ENCODE measurements around the gene HIRIP3. TPM values are rescaled to one million over a fixed set of nuclear protein-coding genes. Genes with fewer than 3 reads are reported as not detected.

Gene HIRIP3
- total and polyA plus RNA-seq, 2 experiments from 2014 or later = 10.4 to 18.5 TPM

DNA sequence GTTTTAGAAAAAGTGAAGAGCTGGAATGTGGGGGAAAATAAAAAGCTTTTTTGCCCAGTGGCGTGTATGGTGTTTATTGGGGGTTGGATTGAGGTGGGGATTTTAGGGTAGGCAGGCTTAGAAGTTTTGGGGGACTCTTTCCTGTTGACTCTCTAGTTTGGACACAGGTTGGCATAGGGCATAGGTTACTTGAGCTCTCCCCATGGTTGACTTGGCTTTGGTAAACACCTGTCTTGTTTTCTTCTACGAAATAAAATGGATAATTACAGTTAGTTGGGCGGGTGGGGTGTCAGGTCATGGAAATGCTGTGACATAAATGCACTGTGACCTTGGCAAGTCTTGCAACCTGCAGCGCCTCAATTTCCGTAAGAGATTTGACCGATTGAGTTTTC is 22.4 kb downstream of the HIRIP3 start:
- H2AFZ ChIP-seq = no peak overlapping the region
- no peak overlapping the region for H3K27ac Mint-ChIP-seq
- H3K36me3 ChIP-seq (ENCODE audit: insufficient read depth) = peaks cover 14% of the 10 kb centered on the region
- H3K4me3 ChIP-seq = no peak overlapping the region
- H3K27me3 ChIP-seq (ENCODE audit: insufficient read depth) = peaks cover 16% of the 10 kb centered on the region
- H3K79me2 ChIP-seq (replicated peaks; ENCODE audit: insufficient read depth) = peaks cover 37% of the 10 kb centered on the region
- peaks cover 21% of the 10 kb centered on the region for H3K9me3 Mint-ChIP-seq
- no peak for DNase-seq (ENCODE audit: low spot score)
- no peak for ATAC-seq
- H3K4me1 ChIP-seq (ENCODE audit: insufficient read depth) = peaks cover 27% of the 10 kb centered on the region
- H3K36me3 Mint-ChIP-seq (ENCODE audit: low read depth) = peaks cover 41% of the 10 kb centered on the region
- no peak for TF ChIP-seq NANOG (IDR thresholded peaks at IDR 0.05; ENCODE audit: borderline replicate concordance)
- no peak for TF ChIP-seq ETS1 (IDR thresholded peaks at IDR 0.05)
- TF ChIP-seq ZNF114 (CRISPR knock-in tag; IDR thresholded peaks at IDR 0.05) = no peak
- TF ChIP-seq STAT1 (IDR thresholded peaks at IDR 0.05; ENCODE audit: unreplicated experiment) = no peak
- TF ChIP-seq, protein P1, sequence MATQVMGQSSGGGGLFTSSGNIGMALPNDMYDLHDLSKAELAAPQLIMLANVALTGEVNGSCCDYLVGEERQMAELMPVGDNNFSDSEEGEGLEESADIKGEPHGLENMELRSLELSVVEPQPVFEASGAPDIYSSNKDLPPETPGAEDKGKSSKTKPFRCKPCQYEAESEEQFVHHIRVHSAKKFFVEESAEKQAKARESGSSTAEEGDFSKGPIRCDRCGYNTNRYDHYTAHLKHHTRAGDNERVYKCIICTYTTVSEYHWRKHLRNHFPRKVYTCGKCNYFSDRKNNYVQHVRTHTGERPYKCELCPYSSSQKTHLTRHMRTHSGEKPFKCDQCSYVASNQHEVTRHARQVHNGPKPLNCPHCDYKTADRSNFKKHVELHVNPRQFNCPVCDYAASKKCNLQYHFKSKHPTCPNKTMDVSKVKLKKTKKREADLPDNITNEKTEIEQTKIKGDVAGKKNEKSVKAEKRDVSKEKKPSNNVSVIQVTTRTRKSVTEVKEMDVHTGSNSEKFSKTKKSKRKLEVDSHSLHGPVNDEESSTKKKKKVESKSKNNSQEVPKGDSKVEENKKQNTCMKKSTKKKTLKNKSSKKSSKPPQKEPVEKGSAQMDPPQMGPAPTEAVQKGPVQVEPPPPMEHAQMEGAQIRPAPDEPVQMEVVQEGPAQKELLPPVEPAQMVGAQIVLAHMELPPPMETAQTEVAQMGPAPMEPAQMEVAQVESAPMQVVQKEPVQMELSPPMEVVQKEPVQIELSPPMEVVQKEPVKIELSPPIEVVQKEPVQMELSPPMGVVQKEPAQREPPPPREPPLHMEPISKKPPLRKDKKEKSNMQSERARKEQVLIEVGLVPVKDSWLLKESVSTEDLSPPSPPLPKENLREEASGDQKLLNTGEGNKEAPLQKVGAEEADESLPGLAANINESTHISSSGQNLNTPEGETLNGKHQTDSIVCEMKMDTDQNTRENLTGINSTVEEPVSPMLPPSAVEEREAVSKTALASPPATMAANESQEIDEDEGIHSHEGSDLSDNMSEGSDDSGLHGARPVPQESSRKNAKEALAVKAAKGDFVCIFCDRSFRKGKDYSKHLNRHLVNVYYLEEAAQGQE (IDR thresholded peaks at IDR 0.05; ENCODE audit: unreplicated experiment) = no peak
- TF ChIP-seq EZH2phosphoT487 (IDR thresholded peaks at IDR 0.05; ENCODE audit: unreplicated experiment) = no peak
- TF ChIP-seq CTCF (conservative IDR thresholded peaks at IDR 0.05; ENCODE audit: low read depth in 2 of 2) = no peak
- no peak for TF ChIP-seq ZNF331 (CRISPR knock-in tag; IDR thresholded peaks at IDR 0.05; ENCODE audit: low read depth)
- no peak for TF ChIP-seq JUNB (IDR thresholded peaks at IDR 0.05; ENCODE audit: unreplicated experiment)
- TF ChIP-seq CREB1 (CRISPR knock-in tag; IDR thresholded peaks at IDR 0.05; ENCODE audit: low read depth) = no peak
- TF ChIP-seq EZH2 (IDR thresholded peaks at IDR 0.05; ENCODE audit: low read depth, unreplicated experiment) = no peak
- TF ChIP-seq, protein P2, sequence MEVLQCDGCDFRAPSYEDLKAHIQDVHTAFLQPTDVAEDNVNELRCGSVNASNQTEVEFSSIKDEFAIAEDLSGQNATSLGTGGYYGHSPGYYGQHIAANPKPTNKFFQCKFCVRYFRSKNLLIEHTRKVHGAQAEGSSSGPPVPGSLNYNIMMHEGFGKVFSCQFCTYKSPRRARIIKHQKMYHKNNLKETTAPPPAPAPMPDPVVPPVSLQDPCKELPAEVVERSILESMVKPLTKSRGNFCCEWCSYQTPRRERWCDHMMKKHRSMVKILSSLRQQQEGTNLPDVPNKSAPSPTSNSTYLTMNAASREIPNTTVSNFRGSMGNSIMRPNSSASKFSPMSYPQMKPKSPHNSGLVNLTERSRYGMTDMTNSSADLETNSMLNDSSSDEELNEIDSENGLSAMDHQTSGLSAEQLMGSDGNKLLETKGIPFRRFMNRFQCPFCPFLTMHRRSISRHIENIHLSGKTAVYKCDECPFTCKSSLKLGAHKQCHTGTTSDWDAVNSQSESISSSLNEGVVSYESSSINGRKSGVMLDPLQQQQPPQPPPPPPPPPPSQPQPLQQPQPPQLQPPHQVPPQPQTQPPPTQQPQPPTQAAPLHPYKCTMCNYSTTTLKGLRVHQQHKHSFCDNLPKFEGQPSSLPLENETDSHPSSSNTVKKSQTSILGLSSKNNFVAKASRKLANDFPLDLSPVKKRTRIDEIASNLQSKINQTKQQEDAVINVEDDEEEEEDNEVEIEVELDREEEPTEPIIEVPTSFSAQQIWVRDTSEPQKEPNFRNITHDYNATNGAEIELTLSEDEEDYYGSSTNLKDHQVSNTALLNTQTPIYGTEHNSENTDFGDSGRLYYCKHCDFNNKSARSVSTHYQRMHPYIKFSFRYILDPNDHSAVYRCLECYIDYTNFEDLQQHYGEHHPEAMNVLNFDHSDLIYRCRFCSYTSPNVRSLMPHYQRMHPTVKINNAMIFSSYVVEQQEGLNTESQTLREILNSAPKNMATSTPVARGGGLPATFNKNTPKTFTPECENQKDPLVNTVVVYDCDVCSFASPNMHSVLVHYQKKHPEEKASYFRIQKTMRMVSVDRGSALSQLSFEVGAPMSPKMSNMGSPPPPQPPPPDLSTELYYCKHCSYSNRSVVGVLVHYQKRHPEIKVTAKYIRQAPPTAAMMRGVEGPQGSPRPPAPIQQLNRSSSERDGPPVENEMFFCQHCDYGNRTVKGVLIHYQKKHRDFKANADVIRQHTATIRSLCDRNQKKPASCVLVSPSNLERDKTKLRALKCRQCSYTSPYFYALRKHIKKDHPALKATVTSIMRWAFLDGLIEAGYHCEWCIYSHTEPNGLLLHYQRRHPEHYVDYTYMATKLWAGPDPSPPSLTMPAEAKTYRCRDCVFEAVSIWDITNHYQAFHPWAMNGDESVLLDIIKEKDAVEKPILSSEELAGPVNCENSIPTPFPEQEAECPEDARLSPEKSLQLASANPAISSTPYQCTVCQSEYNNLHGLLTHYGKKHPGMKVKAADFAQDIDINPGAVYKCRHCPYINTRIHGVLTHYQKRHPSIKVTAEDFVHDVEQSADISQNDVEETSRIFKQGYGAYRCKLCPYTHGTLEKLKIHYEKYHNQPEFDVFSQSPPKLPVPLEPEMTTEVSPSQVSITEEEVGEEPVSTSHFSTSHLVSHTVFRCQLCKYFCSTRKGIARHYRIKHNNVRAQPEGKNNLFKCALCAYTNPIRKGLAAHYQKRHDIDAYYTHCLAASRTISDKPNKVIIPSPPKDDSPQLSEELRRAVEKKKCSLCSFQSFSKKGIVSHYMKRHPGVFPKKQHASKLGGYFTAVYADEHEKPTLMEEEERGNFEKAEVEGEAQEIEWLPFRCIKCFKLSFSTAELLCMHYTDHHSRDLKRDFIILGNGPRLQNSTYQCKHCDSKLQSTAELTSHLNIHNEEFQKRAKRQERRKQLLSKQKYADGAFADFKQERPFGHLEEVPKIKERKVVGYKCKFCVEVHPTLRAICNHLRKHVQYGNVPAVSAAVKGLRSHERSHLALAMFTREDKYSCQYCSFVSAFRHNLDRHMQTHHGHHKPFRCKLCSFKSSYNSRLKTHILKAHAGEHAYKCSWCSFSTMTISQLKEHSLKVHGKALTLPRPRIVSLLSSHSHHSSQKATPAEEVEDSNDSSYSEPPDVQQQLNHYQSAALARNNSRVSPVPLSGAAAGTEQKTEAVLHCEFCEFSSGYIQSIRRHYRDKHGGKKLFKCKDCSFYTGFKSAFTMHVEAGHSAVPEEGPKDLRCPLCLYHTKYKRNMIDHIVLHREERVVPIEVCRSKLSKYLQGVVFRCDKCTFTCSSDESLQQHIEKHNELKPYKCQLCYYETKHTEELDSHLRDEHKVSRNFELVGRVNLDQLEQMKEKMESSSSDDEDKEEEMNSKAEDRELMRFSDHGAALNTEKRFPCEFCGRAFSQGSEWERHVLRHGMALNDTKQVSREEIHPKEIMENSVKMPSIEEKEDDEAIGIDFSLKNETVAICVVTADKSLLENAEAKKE (CRISPR knock-in tag; IDR thresholded peaks at IDR 0.05) = no peak
- no peak for TF ChIP-seq POLR2AphosphoS5 (IDR thresholded peaks at IDR 0.05; ENCODE audit: low read depth)
- H3K4me3 Mint-ChIP-seq = peak overlapping the region; percentile 53; the same call in 1 of the 3 replicates
- peaks cover 17% of the 10 kb centered on the region for H4K20me1 ChIP-seq (replicated peaks; ENCODE audit: insufficient read depth)
- peaks cover 4% of the 10 kb centered on the region; the same call in 1 of the 2 replicates for H3K9me2 ChIP-seq (ENCODE audit: insufficient read depth)
- H3F3A ChIP-seq (replicated peaks; ENCODE audit: low read depth) = peaks cover 23% of the 10 kb centered on the region; the same call in 1 of the 2 replicates
- no peak overlapping the region for H3K4me2 ChIP-seq
- H3K27me3 Mint-ChIP-seq (ENCODE audit: insufficient read depth, low read depth, poor library complexity) = peaks cover 18% of the 10 kb centered on the region
- H3K27ac ChIP-seq (ENCODE audit: low read depth) = no peak overlapping the region
- peaks cover 29% of the 10 kb centered on the region for H3K4me1 Mint-ChIP-seq

Data from GM23338 (cell line).